Ishikawa (cell line): ENCODE results near the gene NUMB.

ENCODE experiments used
- CEBPB ChIP-seq: IDR thresholded peaks from 2 replicates; pipeline ENCODE4 v1.6.1; 2012
- CREB1 ChIP-seq: IDR thresholded peaks from 2 replicates; pipeline ENCODE4 v1.6.1; 2012; ENCODE audit warnings: low read depth
- EGR1 ChIP-seq: IDR thresholded peaks from 2 replicates; pipeline ENCODE4 v1.6.1; 2012
- EP300 ChIP-seq: IDR thresholded peaks from 2 replicates; pipeline ENCODE4 v1.6.1; 2012; ENCODE audit warnings: borderline replicate concordance
- FOXM1 ChIP-seq: IDR thresholded peaks from 2 replicates; pipeline ENCODE4 v1.6.1; 2012; ENCODE audit warnings: low read depth, borderline replicate concordance
- NFIC ChIP-seq: IDR thresholded peaks from 2 replicates; pipeline ENCODE4 v1.6.1; 2012
- RAD21 ChIP-seq: IDR thresholded peaks from 2 replicates; pipeline ENCODE4 v1.6.1; 2012; ENCODE audit warnings: low read depth
- TAF1 ChIP-seq: IDR thresholded peaks from 2 replicates; pipeline ENCODE4 v1.6.1; 2012; ENCODE audit warnings: low read depth, mild to moderate bottlenecking
- TCF12 ChIP-seq: IDR thresholded peaks from 2 replicates; pipeline ENCODE4 v1.6.1; 2012; ENCODE audit warnings: low read depth
- TEAD4 ChIP-seq: IDR thresholded peaks from 2 replicates; pipeline ENCODE4 v1.6.1; 2012
- YY1 ChIP-seq: IDR thresholded peaks from 2 replicates; pipeline ENCODE4 v1.6.1; 2012; ENCODE audit warnings: low read depth
- ZBTB7A ChIP-seq: IDR thresholded peaks from 2 replicates; pipeline ENCODE4 v1.6.1; 2012; ENCODE audit warnings: low read depth
- TF ChIP-seq, protein P1 (sequence below): IDR thresholded peaks from 2 replicates; pipeline ENCODE4 v1.6.1; 2012
- TF ChIP-seq, protein P2 (sequence below): IDR thresholded peaks from 2 replicates; pipeline ENCODE4 v1.6.1; 2012

DNA sequence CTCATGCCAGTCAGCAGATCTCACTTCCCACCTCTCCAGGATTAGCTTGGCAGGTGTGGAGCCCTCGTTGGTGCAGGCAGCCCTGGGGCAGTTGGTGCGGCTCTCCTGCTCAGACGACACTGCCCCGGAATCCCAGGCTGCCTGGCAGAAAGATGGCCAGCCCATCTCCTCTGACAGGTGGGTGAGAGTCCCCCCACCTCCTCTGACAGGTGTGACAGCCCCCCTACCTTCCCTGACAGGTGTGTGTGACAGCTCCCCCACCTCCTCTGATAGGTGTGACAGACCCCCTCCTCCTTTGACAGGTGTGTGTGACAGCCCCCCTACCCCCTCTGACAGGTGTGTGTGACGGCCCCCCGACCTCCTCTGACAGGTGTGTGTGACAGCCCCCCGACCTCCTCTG, 194.7 kb downstream of the NUMB start:
- TF ChIP-seq FOXM1 (no peak), CREB1 (no peak), TEAD4 (no peak), RAD21 (no peak), CEBPB (no peak), EGR1 (no peak), TCF12 (no peak), EP300 (no peak), TAF1 (no peak), NFIC (no peak), YY1 (no peak), ZBTB7A (no peak)
- TF ChIP-seq, protein P1, sequence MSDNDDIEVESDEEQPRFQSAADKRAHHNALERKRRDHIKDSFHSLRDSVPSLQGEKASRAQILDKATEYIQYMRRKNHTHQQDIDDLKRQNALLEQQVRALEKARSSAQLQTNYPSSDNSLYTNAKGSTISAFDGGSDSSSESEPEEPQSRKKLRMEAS, result no peak
- TF ChIP-seq, protein P2, sequence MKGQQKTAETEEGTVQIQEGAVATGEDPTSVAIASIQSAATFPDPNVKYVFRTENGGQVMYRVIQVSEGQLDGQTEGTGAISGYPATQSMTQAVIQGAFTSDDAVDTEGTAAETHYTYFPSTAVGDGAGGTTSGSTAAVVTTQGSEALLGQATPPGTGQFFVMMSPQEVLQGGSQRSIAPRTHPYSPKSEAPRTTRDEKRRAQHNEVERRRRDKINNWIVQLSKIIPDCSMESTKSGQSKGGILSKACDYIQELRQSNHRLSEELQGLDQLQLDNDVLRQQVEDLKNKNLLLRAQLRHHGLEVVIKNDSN, result no peak
